ENCODE measurements around the gene KRT10.

DNA sequence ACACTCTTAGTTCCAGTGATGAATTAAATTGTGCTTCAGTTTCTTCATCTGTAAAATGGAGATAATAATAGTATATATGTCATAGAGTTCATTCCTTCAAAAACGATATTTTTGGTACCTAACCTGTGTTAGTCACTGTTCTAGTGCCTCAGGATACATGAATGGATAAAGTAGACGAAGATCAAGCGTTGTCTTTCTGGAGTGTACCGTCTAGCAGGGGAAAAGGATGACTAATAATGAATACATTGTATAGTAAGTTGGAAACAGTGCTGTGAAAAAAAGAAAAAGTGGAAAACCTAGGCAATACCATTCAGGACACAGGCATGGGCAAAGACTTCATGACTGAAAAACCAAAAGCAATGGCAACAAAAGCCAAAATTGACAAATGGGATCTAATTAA, 8.6 kb downstream of the KRT10 start:
- TF ChIP-seq, protein P1, sequence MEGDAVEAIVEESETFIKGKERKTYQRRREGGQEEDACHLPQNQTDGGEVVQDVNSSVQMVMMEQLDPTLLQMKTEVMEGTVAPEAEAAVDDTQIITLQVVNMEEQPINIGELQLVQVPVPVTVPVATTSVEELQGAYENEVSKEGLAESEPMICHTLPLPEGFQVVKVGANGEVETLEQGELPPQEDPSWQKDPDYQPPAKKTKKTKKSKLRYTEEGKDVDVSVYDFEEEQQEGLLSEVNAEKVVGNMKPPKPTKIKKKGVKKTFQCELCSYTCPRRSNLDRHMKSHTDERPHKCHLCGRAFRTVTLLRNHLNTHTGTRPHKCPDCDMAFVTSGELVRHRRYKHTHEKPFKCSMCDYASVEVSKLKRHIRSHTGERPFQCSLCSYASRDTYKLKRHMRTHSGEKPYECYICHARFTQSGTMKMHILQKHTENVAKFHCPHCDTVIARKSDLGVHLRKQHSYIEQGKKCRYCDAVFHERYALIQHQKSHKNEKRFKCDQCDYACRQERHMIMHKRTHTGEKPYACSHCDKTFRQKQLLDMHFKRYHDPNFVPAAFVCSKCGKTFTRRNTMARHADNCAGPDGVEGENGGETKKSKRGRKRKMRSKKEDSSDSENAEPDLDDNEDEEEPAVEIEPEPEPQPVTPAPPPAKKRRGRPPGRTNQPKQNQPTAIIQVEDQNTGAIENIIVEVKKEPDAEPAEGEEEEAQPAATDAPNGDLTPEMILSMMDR (tag by site-specific recombination; IDR thresholded peaks at IDR 0.05) = no peak
- TF ChIP-seq ZNF670 (tag by site-specific recombination; IDR thresholded peaks at IDR 0.05; ENCODE audit: low read depth) = no peak
- TF ChIP-seq, protein P2, sequence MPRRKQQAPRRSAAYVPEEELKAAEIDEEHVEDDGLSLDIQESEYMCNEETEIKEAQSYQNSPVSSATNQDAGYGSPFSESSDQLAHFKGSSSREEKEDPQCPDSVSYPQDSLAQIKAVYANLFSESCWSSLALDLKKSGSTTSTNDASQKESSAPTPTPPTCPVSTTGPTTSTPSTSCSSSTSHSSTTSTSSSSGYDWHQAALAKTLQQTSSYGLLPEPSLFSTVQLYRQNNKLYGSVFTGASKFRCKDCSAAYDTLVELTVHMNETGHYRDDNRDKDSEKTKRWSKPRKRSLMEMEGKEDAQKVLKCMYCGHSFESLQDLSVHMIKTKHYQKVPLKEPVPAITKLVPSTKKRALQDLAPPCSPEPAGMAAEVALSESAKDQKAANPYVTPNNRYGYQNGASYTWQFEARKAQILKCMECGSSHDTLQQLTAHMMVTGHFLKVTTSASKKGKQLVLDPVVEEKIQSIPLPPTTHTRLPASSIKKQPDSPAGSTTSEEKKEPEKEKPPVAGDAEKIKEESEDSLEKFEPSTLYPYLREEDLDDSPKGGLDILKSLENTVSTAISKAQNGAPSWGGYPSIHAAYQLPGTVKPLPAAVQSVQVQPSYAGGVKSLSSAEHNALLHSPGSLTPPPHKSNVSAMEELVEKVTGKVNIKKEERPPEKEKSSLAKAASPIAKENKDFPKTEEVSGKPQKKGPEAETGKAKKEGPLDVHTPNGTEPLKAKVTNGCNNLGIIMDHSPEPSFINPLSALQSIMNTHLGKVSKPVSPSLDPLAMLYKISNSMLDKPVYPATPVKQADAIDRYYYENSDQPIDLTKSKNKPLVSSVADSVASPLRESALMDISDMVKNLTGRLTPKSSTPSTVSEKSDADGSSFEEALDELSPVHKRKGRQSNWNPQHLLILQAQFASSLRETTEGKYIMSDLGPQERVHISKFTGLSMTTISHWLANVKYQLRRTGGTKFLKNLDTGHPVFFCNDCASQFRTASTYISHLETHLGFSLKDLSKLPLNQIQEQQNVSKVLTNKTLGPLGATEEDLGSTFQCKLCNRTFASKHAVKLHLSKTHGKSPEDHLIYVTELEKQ (tag by site-specific recombination; IDR thresholded peaks at IDR 0.05; ENCODE audit: borderline replicate concordance) = no peak
- TF ChIP-seq, protein P3, sequence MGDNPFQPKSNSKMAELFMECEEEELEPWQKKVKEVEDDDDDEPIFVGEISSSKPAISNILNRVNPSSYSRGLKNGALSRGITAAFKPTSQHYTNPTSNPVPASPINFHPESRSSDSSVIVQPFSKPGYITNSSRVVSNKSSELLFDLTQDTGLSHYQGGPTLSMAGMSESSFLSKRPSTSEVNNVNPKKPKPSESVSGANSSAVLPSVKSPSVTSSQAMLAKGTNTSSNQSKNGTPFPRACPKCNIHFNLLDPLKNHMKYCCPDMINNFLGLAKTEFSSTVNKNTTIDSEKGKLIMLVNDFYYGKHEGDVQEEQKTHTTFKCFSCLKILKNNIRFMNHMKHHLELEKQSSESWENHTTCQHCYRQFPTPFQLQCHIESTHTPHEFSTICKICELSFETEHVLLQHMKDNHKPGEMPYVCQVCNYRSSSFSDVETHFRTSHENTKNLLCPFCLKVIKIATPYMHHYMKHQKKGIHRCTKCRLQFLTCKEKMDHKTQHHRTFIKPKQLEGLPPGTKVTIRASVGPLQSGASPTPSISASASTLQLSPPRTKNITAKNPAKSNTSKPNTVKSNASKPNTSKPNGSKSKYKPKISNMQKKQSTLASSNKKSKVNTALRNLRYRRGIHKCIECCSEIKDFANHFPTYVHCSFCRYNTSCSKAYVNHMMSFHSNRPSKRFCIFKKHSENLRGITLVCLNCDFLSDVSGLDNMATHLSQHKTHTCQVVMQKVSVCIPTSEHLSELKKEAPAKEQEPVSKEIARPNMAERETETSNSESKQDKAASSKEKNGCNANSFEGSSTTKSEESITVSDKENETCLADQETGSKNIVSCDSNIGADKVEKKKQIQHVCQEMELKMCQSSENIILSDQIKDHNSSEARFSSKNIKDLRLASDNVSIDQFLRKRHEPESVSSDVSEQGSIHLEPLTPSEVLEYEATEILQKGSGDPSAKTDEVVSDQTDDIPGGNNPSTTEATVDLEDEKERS (tag by site-specific recombination; IDR thresholded peaks at IDR 0.05) = no peak
- TF ChIP-seq TCF7L2 (IDR thresholded peaks at IDR 0.05; ENCODE audit: borderline replicate concordance, low read depth, low read length) = no peak
- TF ChIP-seq ZNF274 (IDR thresholded peaks at IDR 0.05; ENCODE audit: low read length) = no peak
- no peak for TF ChIP-seq ZNF274 (tag by site-specific recombination; IDR thresholded peaks at IDR 0.05; ENCODE audit: borderline replicate concordance)
- no peak for TF ChIP-seq ZNF473 (tag by site-specific recombination; IDR thresholded peaks at IDR 0.05)
- TF ChIP-seq, protein P4, sequence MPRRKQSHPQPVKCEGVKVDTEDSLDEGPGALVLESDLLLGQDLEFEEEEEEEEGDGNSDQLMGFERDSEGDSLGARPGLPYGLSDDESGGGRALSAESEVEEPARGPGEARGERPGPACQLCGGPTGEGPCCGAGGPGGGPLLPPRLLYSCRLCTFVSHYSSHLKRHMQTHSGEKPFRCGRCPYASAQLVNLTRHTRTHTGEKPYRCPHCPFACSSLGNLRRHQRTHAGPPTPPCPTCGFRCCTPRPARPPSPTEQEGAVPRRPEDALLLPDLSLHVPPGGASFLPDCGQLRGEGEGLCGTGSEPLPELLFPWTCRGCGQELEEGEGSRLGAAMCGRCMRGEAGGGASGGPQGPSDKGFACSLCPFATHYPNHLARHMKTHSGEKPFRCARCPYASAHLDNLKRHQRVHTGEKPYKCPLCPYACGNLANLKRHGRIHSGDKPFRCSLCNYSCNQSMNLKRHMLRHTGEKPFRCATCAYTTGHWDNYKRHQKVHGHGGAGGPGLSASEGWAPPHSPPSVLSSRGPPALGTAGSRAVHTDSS (tag by site-specific recombination; IDR thresholded peaks at IDR 0.05) = no peak
- no peak for TF ChIP-seq ZNF777 (tag by site-specific recombination; IDR thresholded peaks at IDR 0.05; ENCODE audit: borderline replicate concordance)
- TF ChIP-seq ZNF837 (tag by site-specific recombination; IDR thresholded peaks at IDR 0.05) = no peak
- TF ChIP-seq, protein P5, sequence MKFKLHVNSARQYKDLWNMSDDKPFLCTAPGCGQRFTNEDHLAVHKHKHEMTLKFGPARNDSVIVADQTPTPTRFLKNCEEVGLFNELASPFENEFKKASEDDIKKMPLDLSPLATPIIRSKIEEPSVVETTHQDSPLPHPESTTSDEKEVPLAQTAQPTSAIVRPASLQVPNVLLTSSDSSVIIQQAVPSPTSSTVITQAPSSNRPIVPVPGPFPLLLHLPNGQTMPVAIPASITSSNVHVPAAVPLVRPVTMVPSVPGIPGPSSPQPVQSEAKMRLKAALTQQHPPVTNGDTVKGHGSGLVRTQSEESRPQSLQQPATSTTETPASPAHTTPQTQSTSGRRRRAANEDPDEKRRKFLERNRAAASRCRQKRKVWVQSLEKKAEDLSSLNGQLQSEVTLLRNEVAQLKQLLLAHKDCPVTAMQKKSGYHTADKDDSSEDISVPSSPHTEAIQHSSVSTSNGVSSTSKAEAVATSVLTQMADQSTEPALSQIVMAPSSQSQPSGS (tag by site-specific recombination; IDR thresholded peaks at IDR 0.05; ENCODE audit: low read depth) = no peak

Data from HEK293 (cell line).